ENCODE measurements around the gene SYCP2L. TPM values are rescaled to one million over a fixed set of nuclear protein-coding genes. Genes with fewer than 3 reads are reported as not detected.

Gene SYCP2L
- total RNA-seq, 2 donors from 2014 or later, result 0.11 TPM; not detected in 1

DNA sequence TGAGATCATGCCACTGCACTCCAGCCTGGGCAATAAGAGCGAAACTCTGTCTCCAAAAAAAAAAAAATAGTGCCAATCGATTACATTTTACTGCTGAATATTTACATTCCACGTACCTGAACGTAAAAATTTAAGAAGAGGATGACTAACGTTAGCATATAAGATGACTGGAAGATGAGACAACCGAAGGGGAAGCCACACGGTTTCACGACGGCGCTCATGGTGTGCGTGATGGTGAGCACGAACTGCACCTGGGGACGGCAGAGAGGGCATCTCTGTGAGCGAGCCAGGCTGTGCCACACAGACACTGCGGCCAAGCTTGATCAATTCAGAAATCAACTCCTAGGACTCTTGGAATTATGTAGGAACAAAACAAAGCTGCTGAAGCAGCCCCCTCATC, 102.7 kb downstream of the SYCP2L start:
- Histone ChIP-seq H3K4me1 (no peaks in the 10 kb centered on the region), H3K9me3 (no peaks in the 10 kb centered on the region), H3K27me3 (no peaks in the 10 kb centered on the region), H3K36me3 (no peaks in the 10 kb centered on the region), H3K4me3 (no peak overlapping the region), H3K27ac (no peak overlapping the region), H3K9ac (ENCODE audit: low read depth in 2 of 2, low read length in 2 of 2) (no peak overlapping the region)
- intact Hi-C loops (cut with DNase I), result no loop called here
- no peak for TF ChIP-seq CTCF (IDR thresholded peaks at IDR 0.05)
- no peak for DNase-seq

DNA sequence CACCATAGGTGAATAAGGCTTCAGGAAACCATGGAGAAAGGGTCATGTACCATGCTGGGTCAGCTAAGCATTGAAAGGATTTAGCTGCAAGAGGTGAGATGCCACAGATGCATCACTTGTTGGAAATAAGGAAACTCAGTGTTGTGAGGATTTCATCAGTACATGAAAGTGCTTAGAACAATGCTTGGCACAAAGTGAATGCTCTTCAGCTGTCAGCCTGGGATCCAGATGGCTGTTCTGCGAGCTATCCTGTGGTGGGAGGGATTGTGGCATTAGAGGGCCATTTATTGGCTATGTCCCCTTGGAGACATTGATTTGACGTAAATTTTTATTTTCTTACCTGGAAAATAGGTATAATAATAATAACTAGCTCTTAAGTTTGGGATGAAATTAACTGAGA, 104.3 kb downstream of the SYCP2L start:
- Histone ChIP-seq H3K27me3 (no peaks in the 10 kb centered on the region), H3K4me1 (no peaks in the 10 kb centered on the region), H3K36me3 (no peaks in the 10 kb centered on the region), H3K27ac (no peak overlapping the region), H3K9me3 (no peaks in the 10 kb centered on the region), H3K4me3 (no peak overlapping the region), H3K9ac (ENCODE audit: low read depth in 2 of 2, low read length in 2 of 2) (no peak overlapping the region)
- TF ChIP-seq CTCF (IDR thresholded peaks at IDR 0.05), result no peak
- no peak for DNase-seq
- intact Hi-C loops (cut with DNase I), result no loop called here

DNA sequence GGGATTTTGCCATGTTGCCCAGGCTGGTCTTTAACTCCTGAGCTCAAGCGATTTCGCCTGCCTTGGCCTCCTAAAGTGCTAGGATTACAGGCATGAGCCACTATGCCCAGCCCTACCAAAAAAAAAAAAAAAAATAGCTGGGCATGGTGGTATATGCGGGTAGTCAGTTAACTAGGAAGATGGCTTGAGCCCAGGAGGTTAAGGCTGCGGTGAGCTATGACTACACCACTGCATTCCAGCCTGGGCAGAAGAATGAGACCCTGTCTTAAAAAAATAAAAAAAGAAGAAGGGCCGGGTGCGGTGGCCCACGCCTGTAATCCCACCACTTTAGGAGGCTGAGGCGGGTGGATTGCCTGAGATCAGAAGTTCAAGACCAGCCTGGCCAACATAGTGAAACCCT, 107.0 kb downstream of the SYCP2L start:
- DNase-seq, result no peak
- Histone ChIP-seq H3K4me3 (no peak overlapping the region), H3K9ac (ENCODE audit: low read depth in 2 of 2, low read length in 2 of 2) (no peak overlapping the region), H3K9me3 (no peaks in the 10 kb centered on the region), H3K36me3 (no peaks in the 10 kb centered on the region), H3K4me1 (no peaks in the 10 kb centered on the region), H3K27me3 (no peaks in the 10 kb centered on the region), H3K27ac (no peak overlapping the region)
- intact Hi-C loops (cut with DNase I), result no loop called here
- no peak for TF ChIP-seq CTCF (IDR thresholded peaks at IDR 0.05)

DNA sequence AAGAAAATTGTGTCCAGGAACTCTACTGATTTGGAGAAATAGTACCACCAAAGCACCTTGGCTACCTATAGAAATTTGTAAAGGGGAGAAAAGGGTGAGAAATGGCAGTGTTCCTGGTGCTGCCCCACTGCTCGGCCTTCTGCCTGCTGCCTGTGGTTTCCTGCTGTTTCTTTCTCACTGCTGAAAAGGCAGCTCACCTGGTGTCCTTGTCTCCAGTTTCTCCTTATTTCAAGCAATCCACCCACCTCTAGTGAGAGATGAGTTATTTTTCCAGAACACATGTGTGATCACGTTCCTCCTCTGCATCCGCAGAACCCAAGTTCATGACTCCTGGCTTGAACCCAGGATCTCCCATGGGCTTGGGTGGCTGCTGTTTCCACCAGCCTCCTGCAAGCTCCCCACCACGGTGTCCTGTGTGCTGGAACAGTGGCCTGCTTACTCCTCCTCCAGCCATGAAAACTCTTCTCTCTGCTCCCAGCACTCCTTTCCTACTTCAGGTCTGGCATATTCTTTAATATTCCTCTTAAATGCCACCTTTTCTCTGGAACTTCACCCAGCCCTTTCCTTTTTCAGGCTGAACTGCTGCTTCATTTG, 108.4 kb downstream of the SYCP2L start:
- Histone ChIP-seq H3K27ac (no peak overlapping the region), H3K27me3 (no peaks in the 10 kb centered on the region), H3K9ac (ENCODE audit: low read depth in 2 of 2, low read length in 2 of 2) (no peak overlapping the region), H3K9me3 (no peaks in the 10 kb centered on the region), H3K4me1 (no peaks in the 10 kb centered on the region), H3K4me3 (no peak overlapping the region), H3K36me3 (no peaks in the 10 kb centered on the region)
- no peak for DNase-seq
- no peak for TF ChIP-seq CTCF (IDR thresholded peaks at IDR 0.05)
- intact Hi-C loops (cut with DNase I), result no loop called here

- DNase-seq, result no peak
These were observed 113.1 kb downstream of the SYCP2L start for GRCh38 chr6:10999994-11000393.

More at GRCh38 chr6:10999994-11000393, 113.1 kb downstream of the SYCP2L start:
- Histone ChIP-seq H3K27me3 (no peaks in the 10 kb centered on the region), H3K4me3 (no peak overlapping the region), H3K9me3 (no peaks in the 10 kb centered on the region), H3K4me1 (no peaks in the 10 kb centered on the region), H3K27ac (no peak overlapping the region), H3K36me3 (no peaks in the 10 kb centered on the region), H3K9ac (ENCODE audit: low read depth in 2 of 2, low read length in 2 of 2) (no peak overlapping the region)
- intact Hi-C loops (cut with DNase I), result no loop called here
- no peak for TF ChIP-seq CTCF (IDR thresholded peaks at IDR 0.05)
